AG10803 (cell line): ENCODE measurements around the gene SIM1.
A peak's percentile ranks its signal among the peaks of the same experiment; 100 is the strongest.

Source experiments
- DNase-seq: peaks from one replicate; pipeline ENCODE4 v3.0.0; 2010; ENCODE audit warnings: low read depth
- H3K4me3 ChIP-seq: 2 replicates; pipeline ENCODE4 v1.5.1; 2011; ENCODE audit warnings: mild to moderate bottlenecking, low read length, control low read depth
- CTCF ChIP-seq: conservative IDR thresholded peaks from 2 replicates; pipeline ENCODE4 v1.5.1; 2011; ENCODE audit warnings: mild to moderate bottlenecking, low read length, control low read depth, inconsistent platforms

SIM1 gene, protein sequence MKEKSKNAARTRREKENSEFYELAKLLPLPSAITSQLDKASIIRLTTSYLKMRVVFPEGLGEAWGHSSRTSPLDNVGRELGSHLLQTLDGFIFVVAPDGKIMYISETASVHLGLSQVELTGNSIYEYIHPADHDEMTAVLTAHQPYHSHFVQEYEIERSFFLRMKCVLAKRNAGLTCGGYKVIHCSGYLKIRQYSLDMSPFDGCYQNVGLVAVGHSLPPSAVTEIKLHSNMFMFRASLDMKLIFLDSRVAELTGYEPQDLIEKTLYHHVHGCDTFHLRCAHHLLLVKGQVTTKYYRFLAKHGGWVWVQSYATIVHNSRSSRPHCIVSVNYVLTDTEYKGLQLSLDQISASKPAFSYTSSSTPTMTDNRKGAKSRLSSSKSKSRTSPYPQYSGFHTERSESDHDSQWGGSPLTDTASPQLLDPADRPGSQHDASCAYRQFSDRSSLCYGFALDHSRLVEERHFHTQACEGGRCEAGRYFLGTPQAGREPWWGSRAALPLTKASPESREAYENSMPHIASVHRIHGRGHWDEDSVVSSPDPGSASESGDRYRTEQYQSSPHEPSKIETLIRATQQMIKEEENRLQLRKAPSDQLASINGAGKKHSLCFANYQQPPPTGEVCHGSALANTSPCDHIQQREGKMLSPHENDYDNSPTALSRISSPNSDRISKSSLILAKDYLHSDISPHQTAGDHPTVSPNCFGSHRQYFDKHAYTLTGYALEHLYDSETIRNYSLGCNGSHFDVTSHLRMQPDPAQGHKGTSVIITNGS

DNA sequence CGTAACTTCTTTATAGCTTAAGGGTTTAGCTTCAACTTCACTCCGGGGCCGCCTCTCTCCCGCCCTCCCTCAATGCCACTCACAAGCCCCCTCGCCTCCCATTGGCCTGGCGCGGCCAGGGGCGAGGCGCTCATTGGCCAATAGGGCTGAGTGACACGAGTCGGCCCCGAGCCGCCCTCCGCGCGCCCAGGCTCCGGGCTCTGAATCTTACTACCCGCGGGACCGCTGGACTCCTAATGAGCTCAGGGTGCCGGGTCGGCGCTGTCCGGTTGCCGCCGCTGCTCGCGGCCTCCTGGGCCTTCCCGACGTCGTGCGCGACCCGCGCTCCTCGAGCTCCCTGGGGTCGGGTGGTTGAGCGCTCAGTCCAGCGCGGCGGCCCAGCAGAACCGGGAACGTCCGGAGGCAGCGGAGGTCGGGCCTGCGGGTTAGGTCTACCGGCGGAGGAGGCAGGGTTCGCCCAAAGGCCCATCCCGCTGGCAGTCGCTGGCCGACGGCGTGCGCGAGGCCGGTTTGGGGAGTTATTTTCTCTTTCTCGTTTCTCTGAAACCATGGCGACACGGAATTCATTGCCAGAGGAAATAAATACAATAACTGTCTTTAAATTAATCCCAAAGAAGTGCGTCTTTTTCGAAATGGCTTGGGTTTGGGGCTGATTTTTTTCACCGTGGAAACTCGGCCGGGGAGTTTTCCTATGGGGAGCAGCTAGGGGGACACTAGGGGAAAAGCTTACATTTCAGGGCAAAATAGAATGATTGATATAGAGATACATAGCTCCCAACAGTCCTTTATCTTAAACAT lies at the start of gene SIM1:
SIM1 (minus strand) TSS at position 19 of the 798 bp plus-strand sequence. CDS start 1,453 bp downstream, outside the sequence.
- peak; percentile 94 for DNase-seq
- peak; percentile 19 for TF ChIP-seq CTCF
- H3K4me3 ChIP-seq, result peak within 1 kb of the TSS; percentile 84

DNA sequence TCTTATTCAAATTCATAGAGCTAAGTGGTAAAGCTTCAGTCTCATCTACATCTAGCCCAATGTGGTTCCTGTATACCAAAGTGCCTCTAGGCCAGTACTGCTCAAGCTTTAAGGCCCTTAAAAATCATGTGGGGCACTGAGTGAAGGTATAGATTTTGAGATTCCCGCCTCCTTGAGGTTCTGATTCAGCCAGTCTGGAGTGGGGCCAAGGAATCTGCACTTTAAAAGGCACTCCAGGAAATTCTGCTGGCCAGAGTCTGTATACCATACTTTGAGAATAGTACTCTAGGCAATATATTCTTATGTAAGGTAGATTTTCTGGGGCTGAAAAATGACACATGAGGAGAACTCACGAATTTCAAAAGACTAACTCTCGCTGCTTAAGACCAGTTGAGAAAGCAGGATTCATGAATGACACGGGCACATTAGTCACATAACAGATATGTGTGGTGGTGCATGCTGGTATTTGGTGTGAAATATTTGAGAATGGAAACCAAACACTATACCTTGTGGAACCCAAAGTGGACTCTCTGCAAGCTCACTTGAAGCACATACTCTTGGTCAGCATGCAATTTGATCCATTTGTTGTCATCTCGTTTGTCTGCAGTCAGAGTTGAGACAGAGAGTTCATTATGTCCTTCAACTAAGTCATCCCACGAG lies 47.6 kb upstream of the SIM1 start:
- no peak overlapping the region for H3K4me3 ChIP-seq
- TF ChIP-seq CTCF, result no peak
- peak; percentile 53 for DNase-seq

- no peak overlapping the region for H3K4me3 ChIP-seq
- no peak for DNase-seq
Measured at GRCh38 chr6:100509101-100509500, 44.4 kb upstream of the SIM1 start.

DNA sequence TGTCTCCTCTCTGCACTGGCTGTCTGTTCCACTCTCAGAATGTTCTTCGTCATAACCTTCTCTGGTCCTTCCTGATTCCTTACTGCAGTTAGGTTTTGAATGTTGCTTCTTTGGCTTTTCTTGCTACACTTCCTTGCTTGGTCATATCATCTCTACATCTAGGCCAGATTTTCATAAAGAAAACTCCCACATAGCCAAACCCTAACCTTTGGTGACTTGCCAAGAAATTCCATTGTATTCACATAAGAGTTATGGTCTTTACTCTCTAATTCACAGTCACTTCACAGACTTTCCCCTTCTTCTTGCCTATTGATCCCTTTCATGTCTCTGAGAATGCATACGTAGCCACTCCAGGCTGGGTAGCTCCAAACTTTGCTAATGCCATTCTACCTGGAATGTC lies 41.9 kb upstream of the SIM1 start:
- TF ChIP-seq CTCF, result no peak
- no peak overlapping the region for H3K4me3 ChIP-seq
- peak; percentile 35 for DNase-seq

More at GRCh38 chr6:100509101-100509500, 44.4 kb upstream of the SIM1 start:
- no peak for TF ChIP-seq CTCF

DNA sequence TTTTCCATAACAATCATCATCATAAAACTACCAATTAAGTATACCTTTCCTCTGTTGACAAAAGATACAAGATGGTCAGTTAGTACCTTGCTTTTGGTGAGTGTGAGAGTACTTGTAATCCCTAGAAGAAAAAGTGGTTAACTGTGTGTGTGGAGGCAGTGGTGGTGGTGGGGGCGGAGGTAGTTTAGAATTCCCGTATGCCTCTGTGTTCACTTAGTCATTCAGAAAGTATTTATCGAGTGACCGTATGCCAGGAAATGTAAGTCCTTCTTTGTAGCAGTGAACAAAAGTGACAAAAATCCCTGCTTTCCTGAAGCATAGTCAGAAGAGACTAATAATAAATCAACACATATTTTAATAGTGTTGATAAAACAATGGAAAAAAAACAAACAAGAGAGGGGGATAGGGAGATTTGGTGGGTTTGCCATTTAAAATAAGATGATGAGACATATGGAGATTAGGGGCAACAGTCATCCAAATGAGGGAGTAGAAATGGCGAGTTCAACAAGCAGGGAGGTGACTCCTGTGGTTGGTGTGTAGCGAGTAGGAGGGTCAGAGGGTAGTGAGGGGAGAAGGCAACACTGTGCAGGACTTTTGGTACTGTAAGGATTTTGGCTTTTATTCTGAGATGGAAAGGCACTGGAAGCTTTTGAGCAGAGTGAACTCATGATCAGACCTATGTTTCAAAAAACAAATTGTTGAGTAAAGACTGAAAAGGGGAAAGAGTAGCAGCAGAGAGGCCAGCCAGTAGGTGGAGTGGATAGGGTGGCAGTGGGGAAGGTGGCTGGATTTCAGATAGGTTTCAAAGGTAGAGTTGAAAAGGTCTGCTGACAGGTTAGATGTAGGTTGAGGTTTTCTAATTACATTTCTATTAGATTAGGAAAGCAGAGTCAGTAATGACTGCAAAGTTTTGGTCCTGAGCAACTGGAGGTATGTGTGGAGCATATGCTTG lies 40.3 kb upstream of the SIM1 start:
- 0 out of 2 replicates have a peak, but pooled peaks have one; percentile 7 for TF ChIP-seq CTCF
- H3K4me3 ChIP-seq, result no peak overlapping the region
- DNase-seq, result peak; percentile 91
